PC-9 (cell line): ENCODE measurements around the gene KNCN. TPM values are rescaled to one million over a fixed set of nuclear protein-coding genes. Genes with fewer than 3 reads are reported as not detected.

ENCODE experiments used
- BruUV-seq: library from RNA; stranded (reverse); fragments of 400-500 nt; replicated peaks from 2 replicates; lab custom pipeline; 2021; lab: Mats Ljungman, UMichigan
- CTCF ChIA-PET: fragments of 300-600 bp; sonication (Branson Sonifier 250); formaldehyde crosslinking; loops from one replicate; lab custom pipeline; 2022; ENCODE audit warnings: antibody characterized with exemption; lab: Charles Lee
- POLR2A ChIA-PET: fragments of 300-600 bp; sonication (Branson Sonifier 250); formaldehyde crosslinking; loops from one replicate; lab custom pipeline; 2022; ENCODE audit warnings: antibody characterized with exemption; ENCODE audit not compliant: unreplicated experiment; lab: Charles Lee
- DNase-seq, 2 experiments: peaks; one replicate each; pipeline versions ENCODE4 v3.0.0 to v3.0.0-alpha.2; 2015 to 2022; ENCODE audit warnings: mixed read lengths in 1 of 2
- H2AFZ ChIP-seq: fragments of 200-600 bp; sonication (generic); 2 replicates; pipeline ENCODE4 v1.8.1; 2017; ENCODE audit warnings: antibody characterized with exemption
- H3F3A ChIP-seq: fragments of 200-600 bp; sonication (generic); 2 replicates; pipeline ENCODE4 v1.8.1; 2017; ENCODE audit warnings: antibody characterized with exemption, mild to moderate bottlenecking, low read depth; ENCODE audit not compliant: insufficient read depth
- H3K27ac ChIP-seq: fragments of 200-600 bp; sonication (generic); 2 replicates; pipeline ENCODE4 v1.6.1; 2016; ENCODE audit warnings: mixed run types
- H3K27me3 ChIP-seq: fragments of 200-600 bp; sonication (generic); 2 replicates; pipeline ENCODE4 v1.6.1; 2016; ENCODE audit warnings: low read depth, mixed run types; ENCODE audit not compliant: insufficient read depth
- H3K36me3 ChIP-seq: fragments of 200-600 bp; sonication (generic); 2 replicates; pipeline ENCODE4 v1.6.1; 2016; ENCODE audit warnings: low read depth, mixed run types
- H3K4me1 ChIP-seq: fragments of 200-600 bp; sonication (generic); replicated peaks from 2 replicates; pipeline ENCODE4 v1.6.1; 2016; ENCODE audit warnings: mixed run types; ENCODE audit not compliant: insufficient read depth
- H3K4me2 ChIP-seq: fragments of 200-600 bp; sonication (generic); 2 replicates; pipeline ENCODE4 v1.6.1; 2017; ENCODE audit warnings: mixed run types
- H3K4me3 ChIP-seq: fragments of 200-600 bp; sonication (generic); 2 replicates; pipeline ENCODE4 v1.6.1; 2016; ENCODE audit warnings: mixed run types
- H3K79me2 ChIP-seq: fragments of 200-600 bp; sonication (generic); 2 replicates; pipeline ENCODE4 v1.6.1; 2017; ENCODE audit warnings: low read depth, mixed run types
- H3K9me2 ChIP-seq: fragments of 200-600 bp; sonication (generic); 2 replicates; pipeline ENCODE4 v1.8.1; 2017; ENCODE audit warnings: mild to moderate bottlenecking; ENCODE audit not compliant: insufficient read depth
- H3K9me3 ChIP-seq: fragments of 200-600 bp; sonication (generic); 2 replicates; pipeline ENCODE4 v1.8.1; 2016; ENCODE audit warnings: low read depth; ENCODE audit not compliant: insufficient read depth
- H4K20me1 ChIP-seq: fragments of 200-600 bp; sonication (generic); 2 replicates; pipeline ENCODE4 v1.8.1; 2017; ENCODE audit not compliant: insufficient read depth
- CTCF ChIP-seq: fragments of 200-600 bp; sonication (generic); conservative IDR thresholded peaks from 2 replicates; pipeline ENCODE4 v1.6.1; 2017; ENCODE audit warnings: mixed run types, antibody characterized with exemption, mild to moderate bottlenecking, moderate library complexity
- EZH2 ChIP-seq: fragments of 200-600 bp; sonication (generic); IDR thresholded peaks from 2 replicates; pipeline ENCODE4 v1.8.0; 2017; ENCODE audit warnings: antibody characterized with exemption, low read depth
- intact Hi-C: fragments of 100-400 bp; cut with micrococcal nuclease; formaldehyde crosslinking; loops from one replicate; pipeline ENCODE4 v1.10.0; 2022; ENCODE audit not compliant: unreplicated experiment
- total RNA-seq: library from RNA; stranded (reverse); gene quantifications from 2 replicates; pipeline ENCODE4 v1.2.3, GENCODE V29; 2021

KNCN gene
- total RNA-seq, 1 experiment from 2014 or later, result not detected

- H3K4me2 ChIP-seq, result no peak overlapping the region
- no peaks in the 10 kb centered on the region for H4K20me1 ChIP-seq
- no peak overlapping the region for H2AFZ ChIP-seq
- H3K36me3 ChIP-seq, result peaks cover 14% of the 10 kb centered on the region
- no peaks in the 10 kb centered on the region for H3F3A ChIP-seq
- no peaks in the 10 kb centered on the region for H3K9me3 ChIP-seq
- intact Hi-C loops, result no loop called here
- H3K9me2 ChIP-seq, result no peaks in the 10 kb centered on the region
- ChIA-PET POLR2A (no interaction called here), CTCF (interaction anchor here (0.6 kb wide), 1 partner anchor 21 kb away, joined by 8 read pairs; no protein-coding TSS in a partner anchor)
- no peaks in the 10 kb centered on the region for H3K4me1 ChIP-seq
- H3K4me3 ChIP-seq, result no peak overlapping the region
- H3K79me2 ChIP-seq, result no peaks in the 10 kb centered on the region
- no peak overlapping the region for H3K27ac ChIP-seq
- no peak for DNase-seq
- TF ChIP-seq CTCF (no peak), EZH2 (no peak)
- BruUV-seq, result no TSS peak
- no peaks in the 10 kb centered on the region for H3K27me3 ChIP-seq
These were observed 17.7 kb upstream of the KNCN start for GRCh38 chr1:46569116-46569515.

GRCh38 chr1:46568461-46568891 is 17.0 kb upstream of the KNCN start:
- Histone ChIP-seq H3K9me2 (no peaks in the 10 kb centered on the region), H3K79me2 (no peaks in the 10 kb centered on the region), H4K20me1 (no peaks in the 10 kb centered on the region), H3K4me2 (no peak overlapping the region), H3K9me3 (no peaks in the 10 kb centered on the region), H3K36me3 (peaks cover 14% of the 10 kb centered on the region), H3K4me1 (no peaks in the 10 kb centered on the region), H3K27me3 (no peaks in the 10 kb centered on the region), H2AFZ (no peak overlapping the region), H3K4me3 (no peak overlapping the region), H3F3A (no peaks in the 10 kb centered on the region), H3K27ac (no peak overlapping the region)
- no peak for DNase-seq
- TF ChIP-seq CTCF (no peak), EZH2 (no peak)
- ChIA-PET POLR2A (no interaction called here), CTCF (no interaction called here)
- intact Hi-C loops, result no loop called here
- no TSS peak for BruUV-seq

- Histone ChIP-seq H3K4me1 (no peaks in the 10 kb centered on the region), H3K9me2 (no peaks in the 10 kb centered on the region), H3K9me3 (no peaks in the 10 kb centered on the region), H3K27ac (no peak overlapping the region), H3K36me3 (peaks cover 13% of the 10 kb centered on the region), H3K27me3 (no peaks in the 10 kb centered on the region), H4K20me1 (no peaks in the 10 kb centered on the region), H3K4me2 (no peak overlapping the region), H3K4me3 (no peak overlapping the region), H3K79me2 (no peaks in the 10 kb centered on the region), H2AFZ (no peak overlapping the region), H3F3A (no peaks in the 10 kb centered on the region)
- ChIA-PET CTCF (no interaction called here), POLR2A (interaction anchor here (0.7 kb wide), 1 partner anchor 41 kb away, joined by 4 read pairs; the partner anchor contains the start of gene MKNK1)
- no peak for TF ChIP-seq EZH2
- TF ChIP-seq CTCF, result no peak
- no peak for DNase-seq
- intact Hi-C loops, result no loop called here
- BruUV-seq, result no TSS peak
These were observed 11.9 kb upstream of the KNCN start for GRCh38 chr1:46563341-46563740.
